Upper lobe of left lung (tissue), 6 donors: Measurements from ENCODE around the gene MLXIPL. TPM values are rescaled to one million over a fixed set of nuclear protein-coding genes. Genes with fewer than 3 reads are reported as not detected.

Experiments used
- ATAC-seq, 2 donors: fragments of 200-7000 bp; cut with Tn5 transposase; one replicate each; pipeline ENCODE4 v1.9.1; 2022; ENCODE audit warnings: mild to moderate bottlenecking in 2 of 2, moderate library complexity in 2 of 2; ENCODE audit not compliant: low FRiP score in 2 of 2
- DNase-seq, 2 donors: peaks; one replicate each; pipeline ENCODE4 v3.0.0-alpha.2; 2019 to 2020
- H3K27ac ChIP-seq, 4 donors: fragments of 200-600 bp; sonication (generic); one replicate each; pipeline ENCODE4 v1.5.1; 2016 to 2019
- H3K27me3 ChIP-seq, 4 donors: fragments of 200-600 bp; sonication (generic); one replicate each; pipeline ENCODE4 v1.5.1; 2017 to 2019
- H3K36me3 ChIP-seq, 4 donors: fragments of 200-600 bp; sonication (generic); one replicate each; pipeline ENCODE4 v1.5.1; 2016 to 2019
- H3K4me1 ChIP-seq, 4 donors: fragments of 200-600 bp; sonication (generic); one replicate each; pipeline ENCODE4 v1.5.1; 2018 to 2019
- H3K4me3 ChIP-seq, 4 donors: fragments of 200-600 bp; sonication (generic); one replicate each; pipeline ENCODE4 v1.5.1; 2017 to 2019; ENCODE audit warnings: mild to moderate bottlenecking in 2 of 4, moderate library complexity in 1 of 4
- H3K9me3 ChIP-seq, 4 donors: fragments of 200-600 bp; sonication (generic); one replicate each; pipeline ENCODE4 v1.5.1; 2018 to 2019
- CTCF ChIP-seq, 6 experiments: fragments of 450-650 bp in 4 of 6; fragments of 200-600 bp in 2 of 6; sonication (generic) in 2 of 6; IDR thresholded peaks; one replicate each; pipeline ENCODE4 v1.5.1; 2016 to 2019; ENCODE audit warnings: antibody characterized with exemption in 6 of 6
- EP300 ChIP-seq, 4 donors: sonication (generic); formaldehyde crosslinking; IDR thresholded peaks; one replicate each; pipeline ENCODE4 v1.5.1; 2017; ENCODE audit warnings: antibody characterized with exemption in 4 of 4, control low read depth in 2 of 4
- POLR2A ChIP-seq, 4 donors: fragments of 450-650 bp; IDR thresholded peaks; one replicate each; pipeline ENCODE4 v1.5.1; 2016 to 2017; ENCODE audit warnings: antibody characterized with exemption in 4 of 4, mild to moderate bottlenecking in 2 of 4
- POLR2AphosphoS5 ChIP-seq, 2 donors: sonication (generic); formaldehyde crosslinking; IDR thresholded peaks; one replicate each; pipeline ENCODE4 v1.5.1; 2017; ENCODE audit warnings: antibody characterized with exemption in 2 of 2
- WGBS, 2 donors: methylation state at CpG; one replicate each; pipeline ENCODE4 v1.1.5; 2017 to 2018; 5-methylcytosine and 5-hydroxymethylcytosine counted together
- total RNA-seq, 6 donors: library from RNA; depleted of rRNA in 4 of 6; stranded (reverse); fragments of >200 nt in 4 of 6; gene quantifications; one replicate each; pipeline versions ENCODE4 v1.1.0 to v1.2.1, GENCODE V29; 2016 to 2021
- donor health status: DM: no; HTN: no; CAD: no; lungs with moderate emphysema.
- donor health status: DM: no; HTN: yes; CAD: no; lungs with severe emphysema.

The MLXIPL gene
- total RNA-seq, 6 donors from 2014 or later, result 8.1 to 39.8 (median 14.4) TPM

DNA sequence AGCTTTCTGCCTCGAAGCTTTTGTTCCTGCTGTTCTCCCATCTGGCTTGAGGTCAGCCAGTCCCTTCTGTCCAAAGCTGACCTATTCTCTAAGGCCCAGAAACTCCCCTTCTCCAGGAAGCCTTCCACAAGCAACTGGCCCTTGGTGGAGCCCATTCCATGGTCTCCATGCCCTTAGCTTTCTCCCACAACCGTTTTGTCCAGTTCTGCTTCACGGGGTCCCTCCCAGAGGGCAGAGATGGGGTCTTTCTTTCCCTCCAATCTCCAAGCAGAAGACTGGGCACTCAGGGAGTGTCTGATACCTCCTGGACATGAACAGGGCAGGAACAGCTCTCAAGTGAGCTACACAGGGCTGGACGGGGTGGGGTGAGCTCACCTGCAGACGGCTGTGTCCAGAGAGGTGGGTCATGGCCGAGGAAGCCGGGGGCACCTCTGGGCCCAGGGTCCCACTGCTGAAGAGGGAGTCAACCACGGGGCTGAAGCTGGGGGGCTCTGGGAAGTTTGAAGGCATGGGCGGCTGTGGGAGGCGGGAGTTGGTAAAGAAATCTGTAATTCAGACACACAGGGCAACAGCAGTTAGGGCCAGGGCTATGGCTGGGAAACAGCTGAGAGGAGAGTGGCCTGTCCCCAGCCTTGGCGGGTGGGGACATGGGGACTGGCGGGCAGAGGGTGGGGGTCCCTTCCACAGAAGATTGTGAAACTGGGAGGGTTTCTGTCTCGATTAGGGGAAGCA lies 25.0 kb downstream of the MLXIPL start:
- WGBS, 2 donors, result 74% methylated on average over 9 to 13 of the region's 13 CpGs
- DNase-seq (peak in 1 of 2 donors; percentile 57), ATAC-seq (no peak)
- H3K9me3 ChIP-seq, result no peaks in the 10 kb centered on the region
- no peak overlapping the region for H3K27ac ChIP-seq
- no peaks in the 10 kb centered on the region for H3K36me3 ChIP-seq
- no peaks in the 10 kb centered on the region for H3K27me3 ChIP-seq
- no peaks in the 10 kb centered on the region for H3K4me1 ChIP-seq
- no peak for TF ChIP-seq POLR2AphosphoS5 (IDR thresholded peaks at IDR 0.05)
- TF ChIP-seq POLR2A (IDR thresholded peaks at IDR 0.05), result no peak
- TF ChIP-seq CTCF (IDR thresholded peaks at IDR 0.05), result no peak
- no peak for TF ChIP-seq EP300 (IDR thresholded peaks at IDR 0.05)
- H3K4me3 ChIP-seq, result no peak overlapping the region

DNA sequence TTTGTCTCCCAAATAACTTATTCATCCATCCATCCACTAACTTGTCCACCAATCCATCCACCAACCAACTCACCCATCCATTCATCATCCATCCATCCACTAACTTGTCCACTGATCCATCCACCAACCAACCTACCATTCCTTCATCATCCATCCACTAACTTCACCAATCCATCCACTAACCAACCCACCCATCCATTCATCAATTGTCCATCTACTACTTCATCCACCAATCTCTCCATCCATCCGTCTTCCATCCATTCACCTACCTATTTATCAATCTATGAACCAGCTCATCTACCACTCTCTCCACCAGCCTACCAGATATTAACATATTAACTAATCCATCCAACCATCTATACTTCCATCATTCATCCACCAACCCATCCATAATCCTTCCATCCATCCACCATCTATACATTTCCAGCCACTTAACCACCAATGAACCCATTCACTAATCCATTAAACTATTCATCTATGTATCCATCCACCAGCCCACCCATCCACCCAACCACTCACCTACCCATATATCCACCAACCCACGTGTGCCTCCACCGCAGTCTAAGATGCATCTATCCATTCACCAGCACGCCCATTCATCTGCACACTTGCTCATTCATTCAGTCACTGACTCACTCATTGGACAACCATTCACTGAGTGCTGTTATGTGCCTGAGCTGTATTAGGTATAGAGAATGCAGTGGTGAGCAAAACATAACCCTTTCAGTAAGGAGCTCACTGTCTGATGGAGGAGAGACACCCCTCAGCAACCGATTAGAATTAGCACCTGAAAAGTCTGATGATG lies 26.1 kb downstream of the MLXIPL start:
- 84 to 92% methylated on average over 5 of the region's 5 CpGs for WGBS, 2 donors
- Histone ChIP-seq H3K27ac (no peak overlapping the region), H3K9me3 (no peaks in the 10 kb centered on the region), H3K4me1 (no peaks in the 10 kb centered on the region), H3K4me3 (no peak overlapping the region), H3K36me3 (no peaks in the 10 kb centered on the region), H3K27me3 (no peaks in the 10 kb centered on the region)
- no peak for DNase-seq
- no peak for ATAC-seq
- TF ChIP-seq EP300 (IDR thresholded peaks at IDR 0.05) (no peak), POLR2A (IDR thresholded peaks at IDR 0.05) (no peak), CTCF (IDR thresholded peaks at IDR 0.05) (no peak), POLR2AphosphoS5 (IDR thresholded peaks at IDR 0.05) (no peak)

DNA sequence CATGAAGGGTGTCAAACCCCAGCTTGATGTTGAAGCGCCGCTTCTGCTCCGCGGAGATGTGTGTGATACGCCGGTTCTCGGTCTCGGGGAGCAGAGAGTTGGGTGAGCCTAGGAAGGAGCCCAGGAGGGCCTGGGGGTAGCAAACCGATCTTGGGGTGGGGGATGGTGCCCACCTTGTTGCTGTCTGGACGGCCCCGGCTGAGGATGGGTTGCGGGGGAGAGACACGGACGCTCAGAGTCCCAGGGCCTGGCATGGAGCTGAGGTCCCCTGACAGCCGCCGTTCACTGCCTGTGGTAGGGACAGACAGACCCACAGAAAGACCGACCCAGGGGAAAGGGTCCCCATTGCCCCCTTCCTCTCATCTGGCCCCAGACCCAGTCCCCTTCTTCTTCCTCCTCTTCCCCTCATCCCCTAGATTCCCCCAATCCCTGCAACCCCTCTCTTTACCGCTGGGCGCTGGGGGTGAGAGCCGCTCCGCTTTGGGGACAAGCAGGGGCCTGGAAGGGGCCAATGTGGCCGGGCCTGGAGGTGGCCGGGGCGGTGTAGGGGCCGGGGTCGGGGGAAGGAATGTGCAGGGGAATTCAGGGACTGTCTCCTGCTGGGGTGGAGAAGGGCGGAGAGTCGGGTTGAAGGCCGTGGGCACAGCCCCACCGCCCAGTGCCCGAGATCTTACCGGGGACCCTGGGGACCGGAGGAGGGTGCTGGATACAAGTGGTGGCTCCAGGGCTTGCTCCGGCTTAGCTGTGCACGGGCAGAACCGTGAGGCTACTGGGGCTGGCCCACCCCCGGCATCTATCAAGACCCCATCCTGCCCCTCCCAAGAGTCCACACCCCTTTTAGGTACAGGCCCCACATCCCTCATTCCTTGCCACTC lies 27.9 kb downstream of the MLXIPL start:
- Histone ChIP-seq H3K4me1 (no peaks in the 10 kb centered on the region), H3K36me3 (no peaks in the 10 kb centered on the region), H3K27me3 (no peaks in the 10 kb centered on the region), H3K27ac (no peak overlapping the region), H3K4me3 (no peak overlapping the region), H3K9me3 (no peaks in the 10 kb centered on the region)
- ATAC-seq, result no peak
- WGBS, 2 donors, result 67 to 77% methylated on average over 24 to 31 of the region's 37 CpGs
- peak in 1 of 2 donors; percentile 67 for DNase-seq
- TF ChIP-seq EP300 (IDR thresholded peaks at IDR 0.05) (no peak), CTCF (IDR thresholded peaks at IDR 0.05) (no peak), POLR2AphosphoS5 (IDR thresholded peaks at IDR 0.05) (no peak), POLR2A (IDR thresholded peaks at IDR 0.05) (no peak)

- H3K4me1 ChIP-seq, result no peaks in the 10 kb centered on the region
- TF ChIP-seq POLR2AphosphoS5 (IDR thresholded peaks at IDR 0.05), result no peak
- TF ChIP-seq POLR2A (IDR thresholded peaks at IDR 0.05), result no peak
- TF ChIP-seq CTCF (IDR thresholded peaks at IDR 0.05), result no peak
- TF ChIP-seq EP300 (IDR thresholded peaks at IDR 0.05), result no peak
- H3K27ac ChIP-seq, result no peak overlapping the region
- ATAC-seq (no peak), DNase-seq (no peak)
- WGBS, 2 donors, result 91% methylated on average over 9 of the region's 9 CpGs; no CpG with 5 or more reads in 1 of the 2 donors
- H3K9me3 ChIP-seq, result no peaks in the 10 kb centered on the region
- H3K27me3 ChIP-seq, result no peaks in the 10 kb centered on the region
- H3K4me3 ChIP-seq, result no peak overlapping the region
- no peaks in the 10 kb centered on the region for H3K36me3 ChIP-seq
Measured at GRCh38 chr7:73595358-73595757, 29.0 kb downstream of the MLXIPL start.
